GM12875 (cell line): ENCODE data around the gene PDE4D.

Experiments
- H3K4me3 ChIP-seq: one replicate; pipeline ENCODE4 v1.5.1; 2011; ENCODE audit warnings: low read depth, low read length, control low read depth
- TF ChIP-seq, protein P1 (sequence below): IDR thresholded peaks from 2 replicates; pipeline ENCODE4 v1.5.1; 2011; ENCODE audit warnings: low read depth, mild to moderate bottlenecking, control low read depth, inconsistent platforms, low read length, moderate library complexity, borderline replicate concordance; ENCODE audit not compliant: insufficient read depth

The PDE4D gene

DNA sequence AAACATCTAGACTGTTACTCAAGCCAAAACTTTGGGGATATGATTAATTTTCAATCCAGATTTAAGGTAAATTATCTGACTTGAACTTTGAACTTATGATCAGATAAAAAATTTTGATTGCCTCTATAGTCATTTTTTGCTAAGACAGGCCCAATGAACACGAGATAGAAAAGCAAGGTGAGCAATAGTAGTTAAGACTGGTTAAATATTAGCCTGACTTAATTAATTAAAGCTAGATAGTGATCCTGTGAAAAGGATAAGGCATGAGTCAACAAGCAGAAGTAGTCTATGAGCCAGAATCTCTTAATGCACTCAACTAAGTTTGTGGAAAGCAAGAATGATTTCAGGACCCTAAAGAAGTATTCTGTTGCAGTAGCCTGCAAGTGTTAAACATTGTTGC is 66.5 kb downstream of the PDE4D start:
- TF ChIP-seq, protein P1, sequence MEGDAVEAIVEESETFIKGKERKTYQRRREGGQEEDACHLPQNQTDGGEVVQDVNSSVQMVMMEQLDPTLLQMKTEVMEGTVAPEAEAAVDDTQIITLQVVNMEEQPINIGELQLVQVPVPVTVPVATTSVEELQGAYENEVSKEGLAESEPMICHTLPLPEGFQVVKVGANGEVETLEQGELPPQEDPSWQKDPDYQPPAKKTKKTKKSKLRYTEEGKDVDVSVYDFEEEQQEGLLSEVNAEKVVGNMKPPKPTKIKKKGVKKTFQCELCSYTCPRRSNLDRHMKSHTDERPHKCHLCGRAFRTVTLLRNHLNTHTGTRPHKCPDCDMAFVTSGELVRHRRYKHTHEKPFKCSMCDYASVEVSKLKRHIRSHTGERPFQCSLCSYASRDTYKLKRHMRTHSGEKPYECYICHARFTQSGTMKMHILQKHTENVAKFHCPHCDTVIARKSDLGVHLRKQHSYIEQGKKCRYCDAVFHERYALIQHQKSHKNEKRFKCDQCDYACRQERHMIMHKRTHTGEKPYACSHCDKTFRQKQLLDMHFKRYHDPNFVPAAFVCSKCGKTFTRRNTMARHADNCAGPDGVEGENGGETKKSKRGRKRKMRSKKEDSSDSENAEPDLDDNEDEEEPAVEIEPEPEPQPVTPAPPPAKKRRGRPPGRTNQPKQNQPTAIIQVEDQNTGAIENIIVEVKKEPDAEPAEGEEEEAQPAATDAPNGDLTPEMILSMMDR = no peak
- no peak overlapping the region for H3K4me3 ChIP-seq

DNA sequence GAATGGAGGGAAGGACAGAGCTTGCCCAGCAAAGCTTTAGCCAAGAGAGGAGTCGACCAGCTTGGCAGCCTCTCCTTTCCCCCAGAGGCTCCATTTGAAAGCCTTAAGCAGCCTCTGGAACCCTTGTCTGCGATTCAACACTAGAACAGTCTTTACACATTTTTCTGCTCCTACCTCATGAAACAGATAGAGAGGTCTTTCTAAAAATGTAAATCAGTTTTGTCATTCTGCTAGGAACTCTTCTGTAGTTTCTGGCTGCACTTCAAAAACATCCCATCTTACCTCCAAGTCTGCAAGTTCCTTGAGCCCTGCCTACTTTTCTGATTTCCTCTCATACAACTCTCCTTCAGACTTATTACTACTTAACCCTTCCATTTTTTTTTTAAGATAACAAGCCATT is 70.1 kb downstream of the PDE4D start:
- no peak overlapping the region for H3K4me3 ChIP-seq
- TF ChIP-seq, protein P1 = no peak

- no peak overlapping the region for H3K4me3 ChIP-seq
- TF ChIP-seq, protein P1 = no peak
These were observed 73.7 kb downstream of the PDE4D start for GRCh38 chr5:59819806-59820205.

DNA sequence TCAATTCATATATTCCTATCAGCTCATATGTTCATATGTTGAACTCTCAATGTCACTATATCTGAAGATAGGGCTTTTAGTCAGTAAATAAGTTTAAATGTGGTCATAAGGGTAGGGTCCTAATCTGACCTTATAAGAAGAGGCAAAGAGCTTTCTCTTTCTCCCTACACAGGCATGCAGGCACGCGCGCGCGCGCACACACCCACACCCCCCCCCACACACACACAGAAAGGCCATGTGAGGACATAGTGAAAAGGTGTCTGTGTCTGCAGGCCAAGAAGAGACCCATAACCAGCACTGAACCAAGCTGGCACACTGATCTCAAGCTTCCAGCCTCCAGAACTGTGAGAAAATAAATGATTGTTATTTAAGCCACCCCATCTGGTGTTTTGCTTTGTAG is 76.0 kb downstream of the PDE4D start:
- TF ChIP-seq, protein P1 = no peak
- H3K4me3 ChIP-seq = no peak overlapping the region

- no peak overlapping the region for H3K4me3 ChIP-seq
- TF ChIP-seq, protein P1 = no peak
These were observed 76.7 kb downstream of the PDE4D start for GRCh38 chr5:59816654-59817300.

- TF ChIP-seq, protein P1 = no peak
- H3K4me3 ChIP-seq = no peak overlapping the region
These were observed 79.0 kb downstream of the PDE4D start for GRCh38 chr5:59814537-59814872.

DNA sequence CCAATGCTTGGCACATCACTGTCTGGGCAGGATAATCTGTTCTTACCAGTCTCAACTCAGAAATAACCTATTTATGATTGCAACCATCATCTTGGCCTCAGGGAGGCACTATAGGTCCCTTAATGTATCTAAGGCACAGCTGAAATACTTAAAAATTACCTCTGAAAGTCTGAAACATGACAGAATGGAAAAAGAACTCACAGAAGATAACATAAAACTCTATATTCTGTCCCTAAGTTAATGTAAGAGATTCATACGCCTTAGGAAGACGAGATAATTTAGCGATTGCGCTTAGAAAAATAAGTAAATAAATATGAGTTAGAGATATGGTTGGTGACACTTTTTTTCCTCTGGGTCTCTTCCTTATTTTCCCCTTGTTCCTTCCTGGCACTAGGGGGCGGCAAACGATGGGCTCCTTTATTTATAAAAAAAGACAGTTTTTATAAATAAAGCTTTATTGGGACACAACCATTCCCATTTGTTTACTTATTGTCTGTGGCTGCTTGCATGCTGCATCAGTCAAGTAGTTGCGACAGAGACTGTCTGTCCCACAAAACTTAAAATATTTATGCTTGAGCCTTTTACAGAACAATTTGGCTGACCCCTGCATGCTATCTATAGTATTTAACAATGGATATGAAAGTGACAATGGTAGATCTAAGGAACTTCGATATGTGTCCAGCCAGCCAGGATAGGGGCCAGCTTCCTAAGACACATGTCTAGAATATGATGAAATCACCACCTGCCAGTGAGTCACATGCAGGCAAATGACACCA is 79.6 kb downstream of the PDE4D start:
- no peak overlapping the region for H3K4me3 ChIP-seq

More for the DNA sequence above, 79.6 kb downstream of the PDE4D start:
- TF ChIP-seq, protein P1 = peak; percentile 39; the same call in 1 of the 2 replicates
